Neural progenitor cell (in vitro differentiated cells): ENCODE results near the gene SH3GLB2. TPM values are rescaled to one million over a fixed set of nuclear protein-coding genes. Genes with fewer than 3 reads are reported as not detected.

Source experiments
- DNase-seq: peaks from one replicate; pipeline ENCODE4 v3.0.0-alpha.2; 2016; ENCODE audit warnings: low spot score
- H2AFZ ChIP-seq: fragments of 200-600 bp; sonication (generic); replicated peaks from 2 replicates; pipeline ENCODE4 v1.6.1; 2016; ENCODE audit warnings: antibody characterized with exemption
- H3F3A ChIP-seq: fragments of 200-600 bp; sonication (generic); 2 replicates; pipeline ENCODE4 v1.6.1; 2016; ENCODE audit warnings: antibody characterized with exemption, low read depth
- H3K27ac ChIP-seq: fragments of 200-600 bp; sonication (generic); 2 replicates; pipeline ENCODE4 v1.5.1; 2016; ENCODE audit warnings: mild to moderate bottlenecking
- H3K27me3 ChIP-seq: fragments of 200-600 bp; sonication (generic); 2 replicates; pipeline ENCODE4 v1.6.1; 2016; ENCODE audit warnings: mild to moderate bottlenecking, moderate library complexity
- H3K36me3 ChIP-seq: fragments of 200-600 bp; sonication (generic); 2 replicates; pipeline ENCODE4 v1.5.1; 2016
- H3K4me1 ChIP-seq: fragments of 200-600 bp; sonication (generic); 2 replicates; pipeline ENCODE4 v1.6.1; 2016; ENCODE audit warnings: mixed run types
- H3K4me2 ChIP-seq: fragments of 200-600 bp; sonication (generic); 2 replicates; pipeline ENCODE4 v1.6.1; 2016
- H3K4me3 ChIP-seq: fragments of 200-600 bp; sonication (generic); 2 replicates; pipeline ENCODE4 v1.5.1; 2016
- H3K79me2 ChIP-seq: fragments of 200-600 bp; sonication (generic); 2 replicates; pipeline ENCODE4 v1.6.1; 2016; ENCODE audit warnings: low read depth
- H3K9ac ChIP-seq: fragments of 200-600 bp; sonication (generic); 2 replicates; pipeline ENCODE4 v1.6.1; 2016
- H3K9me3 ChIP-seq: fragments of 200-600 bp; sonication (generic); 2 replicates; pipeline ENCODE4 v1.5.1; 2016; ENCODE audit warnings: low read depth
- H4K20me1 ChIP-seq: fragments of 200-600 bp; sonication (generic); 2 replicates; pipeline ENCODE4 v1.6.1; 2016; ENCODE audit warnings: low read depth
- H3K27ac Mint-ChIP-seq: 3 replicates; pipeline ENCODE4 v1.8.0; 2021; ENCODE audit warnings: mixed read lengths
- H3K27me3 Mint-ChIP-seq: 2 replicates; pipeline ENCODE4 v1.8.0; 2022; ENCODE audit warnings: low read depth, mild to moderate bottlenecking, inconsistent platforms, moderate library complexity, mixed read lengths; ENCODE audit not compliant: insufficient read depth
- H3K36me3 Mint-ChIP-seq: 3 replicates; pipeline ENCODE4 v1.8.0; 2021; ENCODE audit warnings: mixed read lengths
- H3K4me1 Mint-ChIP-seq: 3 replicates; pipeline ENCODE4 v1.8.0; 2021; ENCODE audit warnings: mixed read lengths
- H3K4me3 Mint-ChIP-seq: 3 replicates; pipeline ENCODE4 v1.8.0; 2021; ENCODE audit warnings: mild to moderate bottlenecking, moderate library complexity, mixed read lengths
- H3K9me3 Mint-ChIP-seq: 3 replicates; pipeline ENCODE4 v1.8.0; 2020; ENCODE audit warnings: mixed read lengths
- CTCF ChIP-seq: fragments of 200-600 bp; sonication (generic); IDR thresholded peaks from 2 replicates; pipeline ENCODE4 v1.5.1; 2017; ENCODE audit warnings: antibody characterized with exemption, mild to moderate bottlenecking
- EZH2 ChIP-seq: fragments of 200-600 bp; sonication (generic); IDR thresholded peaks from 2 replicates; pipeline ENCODE4 v1.6.1; 2017; ENCODE audit warnings: antibody characterized with exemption, mild to moderate bottlenecking, moderate library complexity
- EZH2phosphoT487 ChIP-seq: fragments of 200-600 bp; sonication (generic); IDR thresholded peaks from 2 replicates; pipeline ENCODE4 v1.6.1; 2017; ENCODE audit warnings: antibody characterized with exemption
- total RNA-seq: library from RNA; depleted of rRNA; stranded (reverse); fragments of >200 nt; gene quantifications from 2 replicates; pipeline ENCODE4 v1.2.3, GENCODE V29; 2015; ENCODE audit warnings: low replicate concordance

The SH3GLB2 gene
- total RNA-seq, 1 donor from 2014 or later: 45.7 TPM

- no peak for TF ChIP-seq EZH2
- TF ChIP-seq CTCF: no peak
- TF ChIP-seq EZH2phosphoT487: no peak
- no peaks in the 10 kb centered on the region for H3K36me3 ChIP-seq
- H3K4me1 ChIP-seq: no peaks in the 10 kb centered on the region
- no peaks in the 10 kb centered on the region for H3F3A ChIP-seq
- Mint-ChIP-seq H3K27me3 (peaks cover 8% of the 10 kb centered on the region), H3K27ac (no peak overlapping the region), H3K9me3 (no peaks in the 10 kb centered on the region), H3K36me3 (no peaks in the 10 kb centered on the region), H3K4me3 (peak overlapping the region; percentile 48), H3K4me1 (peaks cover 13% of the 10 kb centered on the region)
- no peak overlapping the region for H3K27ac ChIP-seq
- no peak overlapping the region for H3K4me3 ChIP-seq
- H3K27me3 ChIP-seq: no peaks in the 10 kb centered on the region
- H3K9ac ChIP-seq: no peak overlapping the region
- H2AFZ ChIP-seq: no peak overlapping the region
- no peak overlapping the region for H3K4me2 ChIP-seq
- no peaks in the 10 kb centered on the region for H3K9me3 ChIP-seq
- no peak for DNase-seq
- peaks cover 15% of the 10 kb centered on the region for H3K79me2 ChIP-seq
- H4K20me1 ChIP-seq: no peaks in the 10 kb centered on the region
These were observed 48.0 kb upstream of the SH3GLB2 start for GRCh38 chr9:129075996-129076639.

- H4K20me1 ChIP-seq: no peaks in the 10 kb centered on the region
- no peak overlapping the region for H3K9ac ChIP-seq
- Mint-ChIP-seq H3K27me3 (peaks cover 6% of the 10 kb centered on the region), H3K9me3 (no peaks in the 10 kb centered on the region), H3K4me3 (no peak overlapping the region), H3K4me1 (peaks cover 6% of the 10 kb centered on the region), H3K36me3 (no peaks in the 10 kb centered on the region), H3K27ac (no peak overlapping the region)
- H3K4me3 ChIP-seq: no peak overlapping the region
- TF ChIP-seq EZH2phosphoT487: no peak
- no peak for TF ChIP-seq CTCF
- TF ChIP-seq EZH2: no peak
- H3K4me1 ChIP-seq: no peaks in the 10 kb centered on the region
- no peaks in the 10 kb centered on the region for H3K27me3 ChIP-seq
- no peak overlapping the region for H3K27ac ChIP-seq
- H3F3A ChIP-seq: no peaks in the 10 kb centered on the region
- no peaks in the 10 kb centered on the region for H3K9me3 ChIP-seq
- DNase-seq: no peak
- peaks cover 3% of the 10 kb centered on the region for H3K79me2 ChIP-seq
- H2AFZ ChIP-seq: no peak overlapping the region
- H3K4me2 ChIP-seq: no peak overlapping the region
- no peaks in the 10 kb centered on the region for H3K36me3 ChIP-seq
These were observed 46.0 kb upstream of the SH3GLB2 start for GRCh38 chr9:129074106-129074505.

GRCh38 chr9:129073404-129073803, 45.3 kb upstream of the SH3GLB2 start:
- peaks cover 4% of the 10 kb centered on the region for H3K36me3 Mint-ChIP-seq
- H3K4me1 ChIP-seq: no peaks in the 10 kb centered on the region
- no peaks in the 10 kb centered on the region for H3F3A ChIP-seq
- no peaks in the 10 kb centered on the region for H3K9me3 ChIP-seq
- no peaks in the 10 kb centered on the region for H3K36me3 ChIP-seq
- no peaks in the 10 kb centered on the region for H3K9me3 Mint-ChIP-seq
- H3K9ac ChIP-seq: no peak overlapping the region
- no peak overlapping the region for H3K4me3 ChIP-seq
- H3K79me2 ChIP-seq: no peaks in the 10 kb centered on the region
- peaks cover 3% of the 10 kb centered on the region for H3K27me3 Mint-ChIP-seq
- no peak overlapping the region for H3K27ac Mint-ChIP-seq
- no peak overlapping the region for H3K4me3 Mint-ChIP-seq
- H4K20me1 ChIP-seq: no peaks in the 10 kb centered on the region
- H2AFZ ChIP-seq: no peak overlapping the region
- no peak for DNase-seq
- no peak overlapping the region for H3K27ac ChIP-seq
- H3K4me1 Mint-ChIP-seq: peaks cover 2% of the 10 kb centered on the region
- no peaks in the 10 kb centered on the region for H3K27me3 ChIP-seq
- TF ChIP-seq CTCF (no peak), EZH2phosphoT487 (no peak), EZH2 (no peak)
- no peak overlapping the region for H3K4me2 ChIP-seq
